ENCODE data around the gene PACRG. TPM values are rescaled to one million over a fixed set of nuclear protein-coding genes. Genes with fewer than 3 reads are reported as not detected.

The PACRG gene
- total and polyA plus RNA-seq, 2 of the 13 experiments (the other 11 are each of a cell fraction or from before 2014, with no cell fraction given), result 0.13 TPM; not detected in 1

DNA sequence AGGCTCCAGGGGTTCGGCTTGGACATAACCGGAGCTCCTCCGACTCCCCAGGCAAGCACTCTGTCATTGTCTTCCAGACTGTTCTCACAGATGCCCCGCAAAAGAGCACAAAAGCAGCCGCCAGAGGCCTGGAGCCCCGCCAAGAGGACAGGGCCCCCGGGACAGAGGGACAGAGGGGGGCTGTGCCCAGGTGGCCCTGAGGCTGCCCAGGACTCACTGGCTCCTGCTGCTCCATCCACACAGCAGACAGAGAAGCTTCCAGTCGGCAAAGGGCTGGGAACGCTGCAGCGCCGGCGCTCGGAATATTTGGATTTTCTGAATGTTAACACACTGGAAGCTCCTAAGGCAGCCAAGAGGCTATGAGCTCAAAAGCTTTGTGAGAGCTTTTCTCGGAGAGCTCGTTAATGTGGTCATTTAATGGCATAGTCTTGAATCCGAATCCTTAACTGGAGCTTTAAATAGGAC is 618.8 kb downstream of the PACRG start (continued):
- TF ChIP-seq, protein P1, sequence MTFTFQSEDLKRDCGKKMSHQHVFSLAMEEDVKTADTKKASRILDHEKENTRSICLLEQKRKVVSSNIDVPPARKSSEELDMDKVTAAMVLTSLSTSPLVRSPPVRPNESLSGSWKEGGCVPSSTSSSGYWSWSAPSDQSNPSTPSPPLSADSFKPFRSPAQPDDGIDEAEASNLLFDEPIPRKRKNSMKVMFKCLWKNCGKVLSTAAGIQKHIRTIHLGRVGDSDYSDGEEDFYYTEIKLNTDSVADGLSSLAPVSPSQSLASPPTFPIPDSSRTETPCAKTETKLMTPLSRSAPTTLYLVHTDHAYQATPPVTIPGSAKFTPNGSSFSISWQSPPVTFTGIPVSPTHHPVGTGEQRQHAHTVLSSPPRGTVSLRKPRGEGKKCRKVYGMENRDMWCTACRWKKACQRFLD (CRISPR knock-in tag; IDR thresholded peaks at IDR 0.05; ENCODE audit: borderline replicate concordance), result no peak
- TF ChIP-seq SMAD3 (CRISPR knock-in tag; IDR thresholded peaks at IDR 0.05), result no peak
- no peak for TF ChIP-seq SNRNP70 (IDR thresholded peaks at IDR 0.05; ENCODE audit: low read depth, low read length)
- no peak for TF ChIP-seq NFE2L2 (IDR thresholded peaks at IDR 0.05; ENCODE audit: low read length)
- no peak for TF ChIP-seq ZBTB1 (CRISPR knock-in tag; IDR thresholded peaks at IDR 0.05; ENCODE audit: borderline replicate concordance)
- no peak for TF ChIP-seq ZNF451 (CRISPR knock-in tag; IDR thresholded peaks at IDR 0.05)
- no peak for TF ChIP-seq NR1H2 (CRISPR knock-in tag; IDR thresholded peaks at IDR 0.05; ENCODE audit: borderline replicate concordance, low read depth)
- no peak for TF ChIP-seq POLR2AphosphoS5 (IDR thresholded peaks at IDR 0.05; ENCODE audit: low read depth, low read length)
- no peak for TF ChIP-seq CCAR2 (optimal IDR thresholded peaks at IDR 0.05; ENCODE audit: low read depth, low read length)

DNA sequence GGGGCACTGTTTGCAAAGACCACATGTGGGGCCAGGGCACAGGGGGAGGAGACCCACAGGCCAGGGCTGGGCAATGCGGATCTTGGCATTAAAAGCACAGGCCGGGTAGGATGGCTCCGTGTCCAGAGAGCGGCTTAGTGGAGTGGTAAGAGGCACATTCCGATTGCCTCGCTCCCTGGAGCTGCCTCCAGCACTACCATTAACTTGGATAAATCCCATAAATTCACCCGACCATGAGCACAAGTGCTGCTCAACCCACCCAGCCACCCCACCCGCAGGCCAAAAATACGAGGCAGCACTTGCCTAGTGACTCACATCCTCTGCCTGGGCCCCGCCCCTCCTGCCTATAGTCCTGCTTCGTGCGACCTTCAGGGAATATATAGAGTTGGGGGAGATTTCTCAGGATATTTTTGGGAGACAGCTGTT is 619.3 kb downstream of the PACRG start:
- Histone ChIP-seq H3K9ac (ENCODE audit: insufficient read depth, low read depth, low read length) (no peak overlapping the region), H4K20me1 (ENCODE audit: insufficient read depth, low read length) (no peaks in the 10 kb centered on the region), H3K79me2 (ENCODE audit: insufficient read depth, low read length) (no peaks in the 10 kb centered on the region), H3K27me3 (ENCODE audit: control insufficient read depth in 1 of 2, insufficient read depth in 2 of 2, low read length in 2 of 2) (peaks cover 0 to 54% of the 10 kb centered on the region in 2 experiments; a peak in 3 of 5 replicates), H3K4me3 (replicated peaks in 1 of 3; ENCODE audit: insufficient read depth in 1 of 3, low read depth in 2 of 3, low read length in 3 of 3) (no peak overlapping the region), H3K27ac (ENCODE audit: extremely low read length, insufficient read depth, low read length) (no peak overlapping the region), H3K4me2 (ENCODE audit: low read depth, low read length) (no peak overlapping the region), H3K9me3 (ENCODE audit: low read length) (no peaks in the 10 kb centered on the region), H3K36me3 (replicated peaks in 1 of 2; ENCODE audit: control insufficient read depth in 1 of 2, insufficient read depth in 2 of 2, low read length in 2 of 2) (no peaks in the 10 kb centered on the region), H2AFZ (ENCODE audit: low read length) (no peak overlapping the region), H3K4me1 (ENCODE audit: insufficient read depth, low read length) (no peaks in the 10 kb centered on the region)
- no peak for DNase-seq (ENCODE audit: low spot score)
- intact Hi-C loops (cut with micrococcal nuclease; ENCODE audit: unreplicated experiment) (no loop called here), in situ Hi-C loops (cut with HindIII; ENCODE audit: extremely low pct_ligation_motif_present, low pct_unique_long_range_greater_than_20kb) (no loop called here)
- TF ChIP-seq, protein P2, sequence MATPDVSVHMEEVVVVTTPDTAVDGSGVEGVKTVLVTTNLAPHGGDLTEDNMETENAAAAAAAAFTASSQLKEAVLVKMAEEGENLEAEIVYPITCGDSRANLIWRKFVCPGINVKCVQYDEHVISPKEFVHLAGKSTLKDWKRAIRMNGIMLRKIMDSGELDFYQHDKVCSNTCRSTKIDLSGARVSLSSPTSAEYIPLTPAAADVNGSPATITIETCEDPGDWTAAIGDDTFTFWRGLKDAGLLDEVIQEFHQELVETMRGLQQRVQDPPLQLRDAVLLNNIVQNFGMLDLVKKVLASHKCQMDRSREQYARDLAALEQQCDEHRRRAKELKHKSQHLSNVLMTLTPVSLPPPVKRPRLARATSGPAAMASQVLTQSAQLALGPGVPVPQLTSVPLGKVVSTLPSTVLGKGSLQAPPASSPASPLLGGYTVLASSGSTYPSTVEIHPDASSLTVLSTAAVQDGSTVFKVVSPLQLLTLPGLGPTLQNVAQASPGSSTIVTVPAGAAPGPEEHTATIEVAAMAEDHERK (CRISPR knock-in tag; IDR thresholded peaks at IDR 0.05; ENCODE audit: low read depth), result no peak
- TF ChIP-seq MYC (CRISPR knock-in tag; IDR thresholded peaks at IDR 0.05; ENCODE audit: borderline replicate concordance) (no peak), ZNF256 (CRISPR knock-in tag; conservative IDR thresholded peaks at IDR 0.05) (no peak)
- no peak for FAIRE-seq
- ChIA-PET CTCF (ENCODE audit: low intra/inter-chr PET ratio, low total read pairs) (no interaction called here), POLR2A (no interaction called here)
- 54% methylated on average over 12 of the region's 12 CpGs for WGBS (ENCODE audit: low lambda C conversion rate)
- BruUV-seq (replicated peaks), result no TSS peak
- no peak for ATAC-seq
